ENCODE results near the gene GRM7. TPM values are rescaled to one million over a fixed set of nuclear protein-coding genes. Genes with fewer than 3 reads are reported as not detected.

Gene GRM7
- total RNA-seq, 2 experiments from 2014 or later = not detected

DNA sequence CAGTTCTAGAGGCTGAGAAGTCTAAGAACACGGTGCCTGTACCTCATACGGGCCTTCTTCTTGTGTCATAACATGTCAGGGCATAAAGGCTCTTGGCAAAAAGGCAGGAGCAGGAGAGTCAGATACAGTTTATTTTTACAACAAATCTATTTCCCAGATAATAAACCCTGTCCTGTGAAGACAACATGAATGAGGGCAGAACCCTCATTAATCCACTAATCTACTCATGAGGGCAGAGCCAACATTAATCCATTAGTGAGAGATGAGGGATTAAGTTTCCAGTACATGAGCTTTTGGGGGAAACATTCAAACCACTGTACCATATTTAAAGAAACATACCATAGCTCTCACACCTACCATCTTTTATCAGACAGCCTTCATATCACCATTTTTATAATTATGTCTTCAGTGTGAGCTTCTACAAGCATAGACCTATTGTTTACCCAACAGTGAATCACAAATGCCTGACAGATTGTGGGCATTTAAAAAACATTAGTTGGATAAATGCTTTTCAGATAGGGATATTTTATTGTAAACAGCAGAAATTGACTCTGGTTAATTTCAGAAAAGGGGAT is 645.8 kb downstream of the GRM7 start:
- no peaks in the 10 kb centered on the region for H3K36me3 Mint-ChIP-seq
- no peak for DNase-seq
- H3K9me3 Mint-ChIP-seq = peaks cover 3% of the 10 kb centered on the region
- H3K4me3 Mint-ChIP-seq = no peak overlapping the region
- no peak overlapping the region for H3K27ac Mint-ChIP-seq
- H3K27me3 Mint-ChIP-seq = no peaks in the 10 kb centered on the region
- no peaks in the 10 kb centered on the region for H3K4me1 Mint-ChIP-seq

DNA sequence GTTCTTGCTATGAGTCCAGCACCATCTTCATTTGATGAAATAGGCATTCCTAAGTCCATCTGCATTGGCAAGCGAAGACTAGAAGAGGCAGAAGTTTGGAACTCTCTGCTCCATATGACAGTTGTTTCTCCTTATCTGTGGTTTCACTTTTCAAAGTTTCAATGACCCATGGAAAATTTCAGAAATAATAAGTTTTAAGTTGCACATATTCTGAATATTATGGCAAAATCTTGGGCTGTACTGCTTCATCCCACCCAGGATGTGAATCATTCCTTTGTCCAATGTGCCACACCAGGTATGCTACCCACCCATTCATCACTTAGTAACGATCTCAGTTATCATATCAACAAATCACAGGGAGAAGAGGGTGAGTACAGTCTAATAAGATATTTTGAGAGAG is 647.9 kb downstream of the GRM7 start:
- DNase-seq = no peak
- H3K36me3 Mint-ChIP-seq = no peaks in the 10 kb centered on the region
- peaks cover 3% of the 10 kb centered on the region for H3K9me3 Mint-ChIP-seq
- peaks cover 3% of the 10 kb centered on the region for H3K27me3 Mint-ChIP-seq
- no peaks in the 10 kb centered on the region for H3K4me1 Mint-ChIP-seq
- no peak overlapping the region for H3K4me3 Mint-ChIP-seq
- H3K27ac Mint-ChIP-seq = no peak overlapping the region

DNA sequence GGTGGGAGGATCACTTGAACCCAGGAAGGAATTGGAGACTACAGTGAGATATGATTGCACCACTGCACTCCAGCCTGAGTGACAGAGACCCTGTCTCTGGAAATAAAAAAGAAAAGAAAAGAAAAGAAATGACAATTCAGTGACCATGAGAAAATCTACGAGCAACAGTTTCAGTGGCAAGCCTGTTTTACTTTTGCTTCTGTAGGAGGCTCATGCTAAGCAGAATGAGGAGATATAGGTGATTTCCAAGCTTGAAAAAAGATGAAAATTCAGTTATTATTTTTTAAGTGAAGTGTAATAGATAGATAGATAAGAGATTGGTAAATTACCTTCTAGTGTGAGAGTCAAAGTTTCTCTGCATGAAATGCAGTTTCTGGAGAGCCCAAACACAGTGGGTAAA is 651.1 kb downstream of the GRM7 start:
- Mint-ChIP-seq H3K27ac (no peak overlapping the region), H3K36me3 (no peaks in the 10 kb centered on the region), H3K9me3 (no peaks in the 10 kb centered on the region), H3K4me1 (no peaks in the 10 kb centered on the region), H3K4me3 (no peak overlapping the region), H3K27me3 (peaks cover 3% of the 10 kb centered on the region)
- DNase-seq = no peak

DNA sequence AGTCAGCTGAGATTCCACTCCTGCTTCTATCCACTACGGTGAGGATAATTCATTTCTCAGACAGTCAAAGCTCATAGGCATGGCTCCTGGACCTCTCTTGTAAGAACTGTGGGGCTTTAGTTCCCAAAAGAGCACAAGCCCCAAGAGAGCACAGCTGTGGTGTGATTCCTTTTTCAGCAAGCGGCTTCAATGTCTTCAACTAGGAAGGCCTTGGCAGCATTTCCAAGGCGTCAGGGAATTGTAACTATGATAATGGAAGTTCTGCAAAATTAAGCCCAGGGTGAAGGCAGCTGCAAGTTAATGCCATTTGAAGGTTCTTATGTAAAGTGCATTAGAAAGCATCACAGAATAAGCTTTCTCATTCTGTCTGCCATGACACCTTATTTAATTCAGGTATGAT is 657.1 kb downstream of the GRM7 start:
- Mint-ChIP-seq H3K27ac (no peak overlapping the region), H3K9me3 (no peaks in the 10 kb centered on the region), H3K36me3 (no peaks in the 10 kb centered on the region), H3K4me1 (no peaks in the 10 kb centered on the region), H3K27me3 (no peaks in the 10 kb centered on the region), H3K4me3 (no peak overlapping the region)
- no peak for DNase-seq

DNA sequence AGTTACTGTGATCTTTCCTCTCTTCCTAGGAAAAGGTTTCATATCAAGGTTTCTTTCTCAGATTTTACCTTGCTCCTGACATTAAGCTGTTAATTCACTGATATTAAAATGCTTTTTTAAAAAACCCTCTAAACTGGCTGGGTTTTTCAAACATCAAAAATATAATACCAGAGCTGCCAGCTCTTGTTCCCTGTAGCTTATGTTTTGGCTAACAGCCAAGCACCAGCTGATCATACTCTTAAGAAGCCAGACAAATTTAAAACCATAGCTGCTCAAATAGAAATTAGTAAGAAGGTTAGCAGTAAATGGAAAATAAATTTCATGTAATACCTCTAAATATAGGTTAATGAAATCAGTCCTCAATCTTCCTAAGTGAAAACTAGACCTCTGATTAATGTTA is 657.5 kb downstream of the GRM7 start:
- H3K9me3 Mint-ChIP-seq = peaks cover 2% of the 10 kb centered on the region
- H3K36me3 Mint-ChIP-seq = no peaks in the 10 kb centered on the region
- no peaks in the 10 kb centered on the region for H3K27me3 Mint-ChIP-seq
- H3K4me1 Mint-ChIP-seq = no peaks in the 10 kb centered on the region
- DNase-seq = no peak
- no peak overlapping the region for H3K4me3 Mint-ChIP-seq
- no peak overlapping the region for H3K27ac Mint-ChIP-seq

DNA sequence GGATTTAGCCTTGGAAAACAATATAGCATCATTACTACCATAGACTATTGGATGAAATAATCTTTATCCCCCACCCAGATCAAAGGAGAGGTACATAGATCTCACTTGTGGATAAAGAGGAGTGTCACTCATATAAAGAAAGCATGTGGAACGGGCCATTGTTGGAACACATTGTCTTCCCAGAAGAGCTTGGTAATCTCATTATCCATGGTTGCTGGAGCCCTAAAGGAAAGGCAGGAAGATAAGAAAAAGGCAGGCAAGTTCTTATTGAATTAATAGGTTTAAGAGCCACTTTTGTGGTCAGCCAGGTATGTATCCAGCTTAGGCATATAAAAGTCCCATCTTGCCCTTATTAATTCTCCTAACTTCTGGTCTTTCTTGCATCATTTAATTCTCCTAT is 659.1 kb downstream of the GRM7 start:
- no peaks in the 10 kb centered on the region for H3K27me3 Mint-ChIP-seq
- no peak for DNase-seq
- no peak overlapping the region for H3K27ac Mint-ChIP-seq
- no peaks in the 10 kb centered on the region for H3K4me1 Mint-ChIP-seq
- H3K9me3 Mint-ChIP-seq = peaks cover 5% of the 10 kb centered on the region
- H3K4me3 Mint-ChIP-seq = no peak overlapping the region
- no peaks in the 10 kb centered on the region for H3K36me3 Mint-ChIP-seq

DNA sequence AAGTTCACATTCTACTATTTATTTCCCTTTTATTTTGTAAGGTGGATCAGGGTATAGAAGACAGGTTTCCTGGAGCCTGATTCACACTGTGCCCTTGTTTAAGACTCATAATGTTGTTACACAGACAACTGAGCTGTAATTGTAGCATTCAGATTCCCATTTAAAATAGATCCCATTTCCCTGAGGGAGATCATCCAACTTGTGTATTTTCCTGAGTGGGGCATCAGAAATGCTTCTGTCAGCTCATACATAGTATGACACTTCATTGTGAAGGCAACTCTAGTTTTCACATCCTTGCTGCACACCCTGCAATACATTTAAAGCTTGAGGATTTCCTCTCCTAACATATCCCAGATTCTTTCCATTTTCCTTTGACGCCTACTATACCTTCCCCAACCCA is 659.7 kb downstream of the GRM7 start:
- no peak overlapping the region for H3K27ac Mint-ChIP-seq
- H3K4me3 Mint-ChIP-seq = no peak overlapping the region
- no peaks in the 10 kb centered on the region for H3K4me1 Mint-ChIP-seq
- H3K27me3 Mint-ChIP-seq = no peaks in the 10 kb centered on the region
- peaks cover 6% of the 10 kb centered on the region for H3K9me3 Mint-ChIP-seq
- DNase-seq = no peak
- H3K36me3 Mint-ChIP-seq = no peaks in the 10 kb centered on the region

DNA sequence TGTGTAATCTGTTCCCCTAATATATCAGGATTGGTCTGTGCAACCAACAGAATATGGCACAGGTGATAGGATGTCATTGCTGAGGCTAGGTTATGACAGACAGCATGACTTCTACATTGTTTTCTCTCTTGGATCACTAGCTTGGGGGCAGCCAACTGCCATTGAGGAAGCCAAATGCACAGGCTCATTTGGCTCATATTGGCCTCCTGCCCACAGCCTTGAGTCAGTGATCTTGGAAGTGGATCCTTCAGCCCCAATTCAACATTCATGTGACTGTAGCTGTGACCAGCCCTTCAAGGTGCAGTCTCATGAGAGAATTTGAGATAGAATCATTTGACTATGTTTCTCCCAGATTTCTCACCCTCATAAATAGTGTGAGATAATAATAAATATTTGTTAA is 675.6 kb downstream of the GRM7 start:
- Mint-ChIP-seq H3K27ac (no peak overlapping the region), H3K4me1 (no peaks in the 10 kb centered on the region), H3K27me3 (peaks cover 3% of the 10 kb centered on the region), H3K36me3 (no peaks in the 10 kb centered on the region), H3K9me3 (no peaks in the 10 kb centered on the region), H3K4me3 (no peak overlapping the region)
- no peak for DNase-seq

DNA sequence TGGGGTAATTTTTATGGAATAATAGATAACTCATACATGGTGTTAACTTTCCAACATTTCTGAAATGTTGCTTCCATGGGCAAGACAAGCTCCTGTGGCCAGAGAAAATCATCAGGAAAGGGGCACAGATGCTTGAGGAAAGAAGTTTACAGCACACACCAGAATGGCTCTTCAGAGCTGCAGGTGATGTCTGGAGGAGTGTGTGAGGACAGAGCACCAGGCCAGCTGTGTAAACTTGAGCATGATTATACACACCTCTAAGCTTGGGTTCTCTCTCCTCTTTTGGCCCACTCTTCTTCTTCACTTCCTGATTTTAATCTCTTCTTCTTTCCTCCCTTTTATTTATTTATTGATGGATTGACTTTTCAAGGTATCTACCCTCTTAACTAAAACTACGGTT is 676.0 kb downstream of the GRM7 start:
- Mint-ChIP-seq H3K9me3 (no peaks in the 10 kb centered on the region), H3K27ac (no peak overlapping the region), H3K36me3 (no peaks in the 10 kb centered on the region), H3K4me1 (no peaks in the 10 kb centered on the region), H3K27me3 (peaks cover 3% of the 10 kb centered on the region), H3K4me3 (no peak overlapping the region)
- DNase-seq = no peak

DNA sequence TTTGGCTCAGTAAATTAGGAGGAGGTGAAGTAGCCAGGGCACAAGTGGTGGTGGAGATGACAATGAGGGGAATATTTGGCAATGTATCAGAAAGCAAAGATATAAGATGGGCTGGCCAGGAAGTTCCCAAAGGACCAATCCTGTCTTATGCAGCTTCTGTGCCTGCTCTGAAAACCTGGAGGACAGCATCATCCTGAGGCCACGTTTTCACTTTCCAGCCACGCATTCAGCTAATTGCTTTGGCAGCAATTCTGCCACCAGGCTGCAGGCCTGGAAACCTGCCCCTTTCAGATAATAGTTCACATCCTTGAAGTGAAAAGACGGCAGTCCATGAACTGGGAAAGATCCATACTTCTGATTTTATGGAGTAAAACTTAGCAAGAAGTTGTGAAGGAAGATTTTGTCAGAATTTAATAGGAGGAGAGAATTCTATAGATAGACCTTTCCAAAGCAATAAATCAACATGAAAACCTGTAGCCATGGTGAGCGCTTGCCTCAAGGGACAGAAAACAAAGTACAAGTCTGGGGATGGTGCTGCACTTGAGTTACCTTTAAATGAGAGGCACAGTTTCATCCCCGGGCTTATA is 682.5 kb downstream of the GRM7 start:
- no peak overlapping the region for H3K4me3 Mint-ChIP-seq

DNA sequence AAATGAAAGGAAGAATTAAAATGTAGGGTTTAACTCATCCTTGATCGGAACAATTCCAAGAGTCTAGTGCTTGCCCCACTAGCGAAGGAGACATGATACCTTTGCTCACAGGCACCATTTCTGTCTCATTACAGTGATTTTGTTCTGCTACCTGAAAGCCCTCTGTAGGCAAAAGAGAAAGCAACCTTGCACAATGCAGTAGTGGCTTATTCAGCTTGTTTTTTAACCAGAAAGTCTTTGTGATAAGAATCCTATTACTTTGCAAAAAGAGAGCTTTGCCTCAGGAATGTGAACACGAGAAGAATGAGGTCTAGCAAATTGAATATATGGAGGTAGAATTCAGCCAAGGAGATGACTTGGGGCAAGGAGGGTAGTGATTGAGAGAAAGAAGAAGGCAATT is 684.4 kb downstream of the GRM7 start:
- no peaks in the 10 kb centered on the region for H3K4me1 Mint-ChIP-seq
- H3K4me3 Mint-ChIP-seq = no peak overlapping the region
- no peaks in the 10 kb centered on the region for H3K27me3 Mint-ChIP-seq

More for the DNA sequence above, 682.5 kb downstream of the GRM7 start:
- peaks cover 2% of the 10 kb centered on the region for H3K9me3 Mint-ChIP-seq
- no peaks in the 10 kb centered on the region for H3K4me1 Mint-ChIP-seq
- H3K27ac Mint-ChIP-seq = no peak overlapping the region
- H3K36me3 Mint-ChIP-seq = no peaks in the 10 kb centered on the region
- no peaks in the 10 kb centered on the region for H3K27me3 Mint-ChIP-seq
- no peak for DNase-seq

DNA sequence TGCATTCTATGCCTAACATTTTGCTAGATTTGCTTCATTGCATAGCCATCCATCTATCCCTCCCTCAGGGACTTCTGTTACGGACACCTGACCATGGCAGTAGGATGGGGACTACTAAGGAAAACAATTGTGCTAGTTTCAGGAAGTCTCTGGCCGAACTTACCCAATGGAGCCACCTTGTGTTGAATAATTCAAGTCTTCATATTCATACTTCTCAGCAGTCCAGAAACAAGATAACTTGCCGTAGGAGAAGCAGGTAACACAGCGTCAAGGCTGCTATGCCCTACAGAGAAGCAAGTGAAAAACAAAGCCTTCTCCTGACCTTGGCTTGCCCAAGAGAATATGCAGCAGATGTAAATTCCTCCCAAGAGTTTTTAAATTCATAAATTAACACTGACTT is 685.3 kb downstream of the GRM7 start:
- no peak overlapping the region for H3K27ac Mint-ChIP-seq
- H3K9me3 Mint-ChIP-seq = peaks cover 2% of the 10 kb centered on the region
- no peak overlapping the region for H3K4me3 Mint-ChIP-seq
- no peaks in the 10 kb centered on the region for H3K27me3 Mint-ChIP-seq
- DNase-seq = no peak
- no peaks in the 10 kb centered on the region for H3K4me1 Mint-ChIP-seq
- H3K36me3 Mint-ChIP-seq = no peaks in the 10 kb centered on the region

More for the DNA sequence above, 684.4 kb downstream of the GRM7 start:
- Mint-ChIP-seq H3K36me3 (no peaks in the 10 kb centered on the region), H3K27ac (no peak overlapping the region), H3K9me3 (peaks cover 2% of the 10 kb centered on the region)
- DNase-seq = no peak

DNA sequence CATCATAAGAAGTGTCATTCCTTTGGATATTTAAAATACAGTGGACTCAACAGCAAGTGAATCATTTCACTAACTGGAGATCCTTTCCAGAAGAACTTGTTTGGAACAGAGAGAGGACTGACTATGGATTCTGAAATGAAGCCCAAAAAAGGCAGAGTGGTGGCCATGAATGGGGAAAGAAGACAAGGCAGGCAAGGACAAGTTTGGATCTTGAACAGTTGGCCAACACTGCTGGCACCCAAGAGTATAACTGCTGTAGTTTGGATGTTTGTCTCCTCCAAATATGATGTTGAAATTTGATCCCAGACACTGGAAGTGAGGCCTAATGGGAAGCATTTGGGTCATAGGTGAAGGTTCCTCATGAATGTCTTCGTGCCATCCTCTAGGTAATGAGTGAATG is 686.9 kb downstream of the GRM7 start:
- no peak overlapping the region for H3K27ac Mint-ChIP-seq
- no peak overlapping the region for H3K4me3 Mint-ChIP-seq
- no peak for DNase-seq
- H3K36me3 Mint-ChIP-seq = no peaks in the 10 kb centered on the region
- peaks cover 9% of the 10 kb centered on the region for H3K9me3 Mint-ChIP-seq
- no peaks in the 10 kb centered on the region for H3K4me1 Mint-ChIP-seq
- no peaks in the 10 kb centered on the region for H3K27me3 Mint-ChIP-seq

DNA sequence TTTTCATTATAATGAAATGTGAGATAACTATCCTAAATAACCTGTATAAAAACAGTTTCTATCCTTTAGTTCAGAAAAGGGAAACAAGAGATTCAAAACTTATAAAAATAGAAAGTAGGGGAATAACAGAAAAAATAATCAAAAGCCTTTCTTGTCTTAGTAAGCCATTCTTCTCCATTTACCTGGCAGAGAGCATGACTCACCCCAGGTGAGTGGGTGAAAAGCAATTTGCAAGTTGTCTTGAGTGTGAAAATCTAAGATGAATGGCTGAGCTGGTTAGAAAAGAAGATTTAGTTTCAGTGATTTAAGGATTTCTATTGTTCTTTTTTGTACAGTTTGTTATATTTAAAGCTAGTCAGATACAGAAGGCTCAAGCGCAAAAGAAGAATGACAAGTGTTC is 702.0 kb downstream of the GRM7 start:
- no peak overlapping the region for H3K27ac Mint-ChIP-seq
- H3K9me3 Mint-ChIP-seq = no peaks in the 10 kb centered on the region
- no peak for DNase-seq
- no peaks in the 10 kb centered on the region for H3K4me1 Mint-ChIP-seq
- H3K4me3 Mint-ChIP-seq = no peak overlapping the region
- no peaks in the 10 kb centered on the region for H3K36me3 Mint-ChIP-seq
- H3K27me3 Mint-ChIP-seq = no peaks in the 10 kb centered on the region

DNA sequence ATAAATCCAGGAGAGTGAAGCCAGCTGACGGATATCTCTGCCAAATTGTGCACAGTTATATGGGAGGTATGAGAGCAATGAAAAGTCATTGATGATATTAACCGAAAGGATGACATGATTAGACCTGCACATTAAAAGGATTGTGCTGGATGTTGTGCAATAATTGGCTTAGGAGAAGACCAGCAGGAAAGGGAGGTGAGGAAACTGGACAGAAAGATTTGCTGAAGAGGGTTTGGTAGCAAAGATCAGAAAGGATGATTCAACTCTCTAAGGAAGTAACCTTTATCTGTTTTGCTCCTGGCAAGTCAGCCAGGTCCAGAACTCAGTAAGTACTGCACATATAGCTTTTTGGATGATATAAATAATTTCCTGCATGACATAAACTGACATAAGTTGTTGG is 704.7 kb downstream of the GRM7 start:
- Mint-ChIP-seq H3K27ac (no peak overlapping the region), H3K4me1 (no peaks in the 10 kb centered on the region), H3K36me3 (no peaks in the 10 kb centered on the region)

DNA sequence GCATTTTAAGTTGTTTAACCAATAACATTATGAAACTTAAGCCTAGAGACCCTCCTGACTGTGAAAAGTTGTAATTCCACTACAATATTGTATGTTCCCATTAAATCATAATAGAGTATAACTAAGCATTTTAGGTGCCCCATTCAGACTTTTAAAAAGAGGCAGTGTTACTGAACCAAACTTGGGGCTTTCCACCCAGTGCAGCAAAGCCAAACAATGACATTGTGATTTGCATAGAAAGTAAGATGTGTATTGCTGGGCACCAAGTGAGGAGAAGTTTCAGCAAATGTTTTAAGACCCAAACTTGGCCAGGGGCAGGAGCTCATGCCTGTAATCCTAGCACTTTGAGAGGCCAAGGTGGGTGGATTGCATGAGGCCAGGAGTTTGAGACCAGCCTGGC is 706.2 kb downstream of the GRM7 start:
- no peaks in the 10 kb centered on the region for H3K4me1 Mint-ChIP-seq
- DNase-seq = no peak
- no peak overlapping the region for H3K4me3 Mint-ChIP-seq
- peaks cover 5% of the 10 kb centered on the region for H3K9me3 Mint-ChIP-seq
- H3K27me3 Mint-ChIP-seq = no peaks in the 10 kb centered on the region
- no peaks in the 10 kb centered on the region for H3K36me3 Mint-ChIP-seq
- no peak overlapping the region for H3K27ac Mint-ChIP-seq

More for the DNA sequence above, 704.7 kb downstream of the GRM7 start:
- no peak overlapping the region for H3K4me3 Mint-ChIP-seq
- DNase-seq = no peak
- H3K9me3 Mint-ChIP-seq = no peaks in the 10 kb centered on the region
- no peaks in the 10 kb centered on the region for H3K27me3 Mint-ChIP-seq
